Breast epithelium (tissue), 3 donors: ENCODE results near the gene CNKSR1.

Experiments used
- POLR2A ChIP-seq: fragments of 450-650 bp; IDR thresholded peaks from one replicate; pipeline ENCODE4 v1.6.1; 2016; ENCODE audit warnings: antibody characterized with exemption, mild to moderate bottlenecking, moderate library complexity
- POLR2AphosphoS5 ChIP-seq, 3 donors: sonication (generic); formaldehyde crosslinking; IDR thresholded peaks; one replicate each; pipeline ENCODE4 v1.6.1; 2017; ENCODE audit warnings: antibody characterized with exemption in 3 of 3
- TF ChIP-seq, protein P1 (sequence below), 3 donors: fragments of 450-650 bp; IDR thresholded peaks; one replicate each; pipeline ENCODE4 v1.5.1; 2016 to 2017; ENCODE audit warnings: antibody characterized with exemption in 3 of 3, mild to moderate bottlenecking in 3 of 3, moderate library complexity in 3 of 3

DNA sequence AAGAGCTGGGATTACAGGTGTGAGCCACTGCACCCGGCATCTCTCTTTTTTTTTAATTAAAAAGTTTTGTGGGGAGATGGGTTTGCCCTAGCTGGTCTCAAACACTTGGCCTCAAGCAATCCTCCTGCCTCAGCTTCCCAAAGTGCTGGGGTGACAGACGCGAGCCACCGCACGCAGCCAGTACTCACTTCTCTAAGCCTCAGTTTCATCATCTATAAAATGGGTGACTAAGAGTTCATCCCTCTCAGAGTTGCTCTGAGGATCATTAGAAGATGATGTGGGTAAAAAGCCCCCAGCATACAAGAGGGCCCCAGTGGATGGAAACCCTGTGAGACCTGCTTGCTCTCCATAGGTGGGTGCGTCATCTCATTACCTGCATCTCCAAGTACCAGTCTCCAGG lies 10.6 kb downstream of the CNKSR1 start:
- TF ChIP-seq, protein P1, sequence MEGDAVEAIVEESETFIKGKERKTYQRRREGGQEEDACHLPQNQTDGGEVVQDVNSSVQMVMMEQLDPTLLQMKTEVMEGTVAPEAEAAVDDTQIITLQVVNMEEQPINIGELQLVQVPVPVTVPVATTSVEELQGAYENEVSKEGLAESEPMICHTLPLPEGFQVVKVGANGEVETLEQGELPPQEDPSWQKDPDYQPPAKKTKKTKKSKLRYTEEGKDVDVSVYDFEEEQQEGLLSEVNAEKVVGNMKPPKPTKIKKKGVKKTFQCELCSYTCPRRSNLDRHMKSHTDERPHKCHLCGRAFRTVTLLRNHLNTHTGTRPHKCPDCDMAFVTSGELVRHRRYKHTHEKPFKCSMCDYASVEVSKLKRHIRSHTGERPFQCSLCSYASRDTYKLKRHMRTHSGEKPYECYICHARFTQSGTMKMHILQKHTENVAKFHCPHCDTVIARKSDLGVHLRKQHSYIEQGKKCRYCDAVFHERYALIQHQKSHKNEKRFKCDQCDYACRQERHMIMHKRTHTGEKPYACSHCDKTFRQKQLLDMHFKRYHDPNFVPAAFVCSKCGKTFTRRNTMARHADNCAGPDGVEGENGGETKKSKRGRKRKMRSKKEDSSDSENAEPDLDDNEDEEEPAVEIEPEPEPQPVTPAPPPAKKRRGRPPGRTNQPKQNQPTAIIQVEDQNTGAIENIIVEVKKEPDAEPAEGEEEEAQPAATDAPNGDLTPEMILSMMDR (IDR thresholded peaks at IDR 0.05): no peak
- TF ChIP-seq POLR2AphosphoS5 (IDR thresholded peaks at IDR 0.05) (no peak), POLR2A (no peak)
